Measurements from ENCODE around the gene DDX28. TPM values are rescaled to one million over a fixed set of nuclear protein-coding genes. Genes with fewer than 3 reads are reported as not detected.

DDX28 gene
- total and polyA plus RNA-seq, 2 of the 4 experiments (the other 2 are of a cell fraction), result 9.2 to 10.0 TPM

DNA sequence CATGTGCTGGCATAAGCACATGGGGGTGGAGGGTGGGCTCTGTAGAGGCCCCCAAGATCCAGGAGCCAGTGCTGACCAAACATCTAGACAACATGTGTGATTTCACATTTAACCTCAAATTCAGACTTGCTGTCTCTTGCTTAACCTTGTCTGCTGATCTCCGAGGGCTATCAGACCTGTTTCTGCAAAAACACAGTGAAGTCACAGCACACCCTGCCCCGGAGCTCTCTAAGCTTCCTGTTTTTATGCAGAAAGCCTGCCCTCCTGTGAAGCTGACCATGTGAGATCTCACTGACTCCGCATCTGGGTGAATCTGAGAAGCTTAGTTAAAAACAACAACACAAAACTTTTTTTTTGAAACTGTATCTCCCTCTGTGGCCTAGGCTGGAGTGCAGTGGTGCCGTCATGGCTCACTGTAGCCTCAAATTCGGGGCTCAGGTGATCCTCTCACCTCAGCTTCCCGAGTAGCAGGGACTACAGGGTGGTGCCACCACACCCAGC lies 17.2 kb downstream of the DDX28 start:
- H3K27ac ChIP-seq (ENCODE audit: insufficient read depth, low read length), result no peak overlapping the region
- BruUV-seq (replicated peaks), result no TSS peak
- no peaks in the 10 kb centered on the region for H3K9me3 ChIP-seq (ENCODE audit: control insufficient read depth, insufficient read depth, low read length)
- peak overlapping the region; percentile 26 for H2AFZ ChIP-seq (replicated peaks; ENCODE audit: low read length, poor library complexity)
- ATAC-seq (ENCODE audit: low read depth) (peak; percentile 54), DNase-seq (no peak)
- no peaks in the 10 kb centered on the region for H3K79me1 ChIP-seq (ENCODE audit: low read depth in 1 of 2, low read length in 2 of 2)
- no peaks in the 10 kb centered on the region for H3K4me1 ChIP-seq (ENCODE audit: control insufficient read depth, insufficient read depth, low read length)
- in situ Hi-C loops (cut with MboI; ENCODE audit: low sequenced_read_pairs), result no loop called here
- no peak overlapping the region for H2BK15ac ChIP-seq (ENCODE audit: low read depth, low read length)
- ChIA-PET CTCF (interaction anchor here (1.7 kb wide), 1 partner anchor 35 kb away, joined by 5 read pairs; no protein-coding TSS in a partner anchor), POLR2A (ENCODE audit: unreplicated experiment) (no interaction called here)
- H3K9ac ChIP-seq (ENCODE audit: low read depth, low read length), result no peak overlapping the region
- no peak overlapping the region for H4K5ac ChIP-seq (ENCODE audit: low read depth, low read length)
- H3K27me3 ChIP-seq (ENCODE audit: control insufficient read depth, insufficient read depth, low read length), result peaks cover 7% of the 10 kb centered on the region
- H3K4ac ChIP-seq (ENCODE audit: low read depth, low read length), result no peak overlapping the region
- no peak overlapping the region for H3K23ac ChIP-seq (ENCODE audit: low read depth, low read length)
- no peak overlapping the region for H3K14ac ChIP-seq (replicated peaks; ENCODE audit: low read depth, low read length)
- H3K9me1 ChIP-seq (ENCODE audit: insufficient read depth, low read length), result no peaks in the 10 kb centered on the region
- no peak overlapping the region for H3K56ac ChIP-seq (ENCODE audit: extremely low read depth, insufficient read depth, low read length)
- no peaks in the 10 kb centered on the region for H3K36me3 ChIP-seq (ENCODE audit: control insufficient read depth, insufficient read depth, low read length)
- H3K4me3 ChIP-seq (ENCODE audit: insufficient read depth, low read depth, low read length), result no peak overlapping the region
- 0% methylated on average over 1 of the region's 6 CpGs; no CpG with 5 or more reads in 1 of the 2 experiments for WGBS, 2 experiments (ENCODE audit: extremely low coverage in 2 of 2, insufficient read length in 1 of 2)
- intact Hi-C loops (cut with micrococcal nuclease), result no loop called here
- no peak overlapping the region for H2BK5ac ChIP-seq (ENCODE audit: low read depth, low read length, poor library complexity, severe bottlenecking)
- no peak overlapping the region for H4K91ac ChIP-seq (ENCODE audit: insufficient read depth, low read depth, low read length)
- dilution Hi-C loops (cut with HindIII; ENCODE audit: low sequenced_read_pairs, unreplicated experiment), result no loop called here
- H4K20me1 ChIP-seq (ENCODE audit: insufficient read depth, low read length), result no peaks in the 10 kb centered on the region
- H2AK5ac ChIP-seq (ENCODE audit: low read depth, low read length), result no peak overlapping the region
- no peak overlapping the region for H2AK9ac ChIP-seq (replicated peaks; ENCODE audit: low read depth, low read length, poor library complexity)
- no peak overlapping the region for H4K8ac ChIP-seq (ENCODE audit: low read depth in 2 of 2, low read length in 2 of 2)
- H2BK120ac ChIP-seq (ENCODE audit: low read depth, low read length), result no peak overlapping the region
- H3K4me2 ChIP-seq (ENCODE audit: low read depth, low read length), result no peak overlapping the region
- TF ChIP-seq POLR2A (IDR thresholded peaks at IDR 0.05; ENCODE audit: low read depth, low read length) (no peak), MAFK (IDR thresholded peaks at IDR 0.05; ENCODE audit: low read depth, low read length) (no peak), RCOR1 (IDR thresholded peaks at IDR 0.05; ENCODE audit: insufficient replicate concordance, low read length) (no peak), CHD1 (IDR thresholded peaks at IDR 0.05; ENCODE audit: low read depth, low read length) (no peak), NFE2L2 (IDR thresholded peaks at IDR 0.05; ENCODE audit: low read depth, low read length) (no peak), RFX5 (IDR thresholded peaks at IDR 0.05; ENCODE audit: low read depth, low read length) (no peak), RAD21 (IDR thresholded peaks at IDR 0.05; ENCODE audit: low read length) (no peak), CEBPB (IDR thresholded peaks at IDR 0.05; ENCODE audit: low read depth, low read length) (no peak), MAZ (IDR thresholded peaks at IDR 0.05; ENCODE audit: borderline replicate concordance, low read depth, low read length) (no peak), FOS (IDR thresholded peaks at IDR 0.05; ENCODE audit: low read depth, low read length) (no peak), BHLHE40 (IDR thresholded peaks at IDR 0.05; ENCODE audit: low read depth, low read length) (no peak), SMC3 (IDR thresholded peaks at IDR 0.05; ENCODE audit: low read depth, low read length) (no peak), MXI1 (IDR thresholded peaks at IDR 0.05; ENCODE audit: borderline replicate concordance, low read depth, low read length) (no peak)
- TF ChIP-seq, protein P1, sequence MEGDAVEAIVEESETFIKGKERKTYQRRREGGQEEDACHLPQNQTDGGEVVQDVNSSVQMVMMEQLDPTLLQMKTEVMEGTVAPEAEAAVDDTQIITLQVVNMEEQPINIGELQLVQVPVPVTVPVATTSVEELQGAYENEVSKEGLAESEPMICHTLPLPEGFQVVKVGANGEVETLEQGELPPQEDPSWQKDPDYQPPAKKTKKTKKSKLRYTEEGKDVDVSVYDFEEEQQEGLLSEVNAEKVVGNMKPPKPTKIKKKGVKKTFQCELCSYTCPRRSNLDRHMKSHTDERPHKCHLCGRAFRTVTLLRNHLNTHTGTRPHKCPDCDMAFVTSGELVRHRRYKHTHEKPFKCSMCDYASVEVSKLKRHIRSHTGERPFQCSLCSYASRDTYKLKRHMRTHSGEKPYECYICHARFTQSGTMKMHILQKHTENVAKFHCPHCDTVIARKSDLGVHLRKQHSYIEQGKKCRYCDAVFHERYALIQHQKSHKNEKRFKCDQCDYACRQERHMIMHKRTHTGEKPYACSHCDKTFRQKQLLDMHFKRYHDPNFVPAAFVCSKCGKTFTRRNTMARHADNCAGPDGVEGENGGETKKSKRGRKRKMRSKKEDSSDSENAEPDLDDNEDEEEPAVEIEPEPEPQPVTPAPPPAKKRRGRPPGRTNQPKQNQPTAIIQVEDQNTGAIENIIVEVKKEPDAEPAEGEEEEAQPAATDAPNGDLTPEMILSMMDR (conservative IDR thresholded peaks at IDR 0.05; ENCODE audit: low read depth, low read length), result no peak
- TF ChIP-seq, protein P2, sequence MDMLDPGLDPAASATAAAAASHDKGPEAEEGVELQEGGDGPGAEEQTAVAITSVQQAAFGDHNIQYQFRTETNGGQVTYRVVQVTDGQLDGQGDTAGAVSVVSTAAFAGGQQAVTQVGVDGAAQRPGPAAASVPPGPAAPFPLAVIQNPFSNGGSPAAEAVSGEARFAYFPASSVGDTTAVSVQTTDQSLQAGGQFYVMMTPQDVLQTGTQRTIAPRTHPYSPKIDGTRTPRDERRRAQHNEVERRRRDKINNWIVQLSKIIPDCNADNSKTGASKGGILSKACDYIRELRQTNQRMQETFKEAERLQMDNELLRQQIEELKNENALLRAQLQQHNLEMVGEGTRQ (IDR thresholded peaks at IDR 0.05; ENCODE audit: low read depth, low read length), result no peak
- TF ChIP-seq, protein P3, sequence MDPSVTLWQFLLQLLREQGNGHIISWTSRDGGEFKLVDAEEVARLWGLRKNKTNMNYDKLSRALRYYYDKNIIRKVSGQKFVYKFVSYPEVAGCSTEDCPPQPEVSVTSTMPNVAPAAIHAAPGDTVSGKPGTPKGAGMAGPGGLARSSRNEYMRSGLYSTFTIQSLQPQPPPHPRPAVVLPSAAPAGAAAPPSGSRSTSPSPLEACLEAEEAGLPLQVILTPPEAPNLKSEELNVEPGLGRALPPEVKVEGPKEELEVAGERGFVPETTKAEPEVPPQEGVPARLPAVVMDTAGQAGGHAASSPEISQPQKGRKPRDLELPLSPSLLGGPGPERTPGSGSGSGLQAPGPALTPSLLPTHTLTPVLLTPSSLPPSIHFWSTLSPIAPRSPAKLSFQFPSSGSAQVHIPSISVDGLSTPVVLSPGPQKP (IDR thresholded peaks at IDR 0.05; ENCODE audit: borderline replicate concordance, low read depth, low read length), result no peak
- no peak overlapping the region for H2BK20ac ChIP-seq (ENCODE audit: low read depth, low read length)
- H3K18ac ChIP-seq (ENCODE audit: low read depth, low read length), result no peak overlapping the region
